SJCRH30 (cell line): ENCODE data around the gene NCOA1. TPM values are rescaled to one million over a fixed set of nuclear protein-coding genes. Genes with fewer than 3 reads are reported as not detected.
A peak's percentile ranks its signal among the peaks of the same experiment; 100 is the strongest.

Experiments
- DNase-seq, 2 experiments: peaks; one replicate each; pipeline ENCODE4 v3.0.0-alpha.2; 2015 to 2020
- H3K27ac ChIP-seq: fragments of 250-450 bp; sonication (Bioruptor Pico); 2 replicates; pipeline ENCODE4 v1.5.1; 2020; ENCODE audit warnings: mild to moderate bottlenecking, moderate library complexity
- H3K27me3 ChIP-seq: fragments of 250-450 bp; sonication (Bioruptor Pico); 2 replicates; pipeline ENCODE4 v1.5.1; 2020; ENCODE audit warnings: mild to moderate bottlenecking, moderate library complexity
- H3K36me3 ChIP-seq: fragments of 250-450 bp; sonication (Bioruptor Pico); 2 replicates; pipeline ENCODE4 v1.5.1; 2020; ENCODE audit warnings: mild to moderate bottlenecking, moderate library complexity
- H3K4me1 ChIP-seq: fragments of 250-450 bp; sonication (Bioruptor Pico); 2 replicates; pipeline ENCODE4 v1.5.1; 2020; ENCODE audit warnings: mild to moderate bottlenecking, moderate library complexity
- H3K4me3 ChIP-seq: fragments of 250-450 bp; sonication (Bioruptor Pico); 2 replicates; pipeline ENCODE4 v1.5.1; 2020; ENCODE audit warnings: mild to moderate bottlenecking, moderate library complexity
- H3K9me3 ChIP-seq: fragments of 250-450 bp; sonication (Bioruptor Pico); replicated peaks from 2 replicates; pipeline ENCODE4 v1.5.1; 2020; ENCODE audit warnings: mild to moderate bottlenecking, moderate library complexity
- total RNA-seq: library from RNA; depleted of rRNA; stranded (reverse); fragments of >200 nt; shearing (Covaris generic); gene quantifications from 2 replicates; pipeline ENCODE4 v1.2.3, GENCODE V29; 2014

NCOA1 gene
- total RNA-seq, 1 experiment from 2014 or later, result 121 TPM

GRCh38 chr2:24617424-24617823 lies 126.4 kb downstream of the NCOA1 start:
- H3K36me3 ChIP-seq, result no peaks in the 10 kb centered on the region; the same call in none of the 2 replicates
- peak overlapping the region; percentile 7; the same call in 1 of the 2 replicates for H3K4me3 ChIP-seq
- peak overlapping the region; percentile 65 for H3K27ac ChIP-seq
- peak; percentile 63 to 92 for DNase-seq
- peaks cover 37% of the 10 kb centered on the region for H3K4me1 ChIP-seq
- H3K9me3 ChIP-seq, result no peaks in the 10 kb centered on the region
- no peaks in the 10 kb centered on the region for H3K27me3 ChIP-seq

GRCh38 chr2:24618144-24618543 lies 127.1 kb downstream of the NCOA1 start:
- peak in 1 of 2 experiments; percentile 36 for DNase-seq
- Histone ChIP-seq H3K36me3 (peaks cover under 1% of the 10 kb centered on the region), H3K9me3 (no peaks in the 10 kb centered on the region), H3K27ac (peak overlapping the region; percentile 65; the same call in 1 of the 2 replicates), H3K4me3 (no peak overlapping the region), H3K27me3 (no peaks in the 10 kb centered on the region), H3K4me1 (peaks cover 43% of the 10 kb centered on the region)

DNA sequence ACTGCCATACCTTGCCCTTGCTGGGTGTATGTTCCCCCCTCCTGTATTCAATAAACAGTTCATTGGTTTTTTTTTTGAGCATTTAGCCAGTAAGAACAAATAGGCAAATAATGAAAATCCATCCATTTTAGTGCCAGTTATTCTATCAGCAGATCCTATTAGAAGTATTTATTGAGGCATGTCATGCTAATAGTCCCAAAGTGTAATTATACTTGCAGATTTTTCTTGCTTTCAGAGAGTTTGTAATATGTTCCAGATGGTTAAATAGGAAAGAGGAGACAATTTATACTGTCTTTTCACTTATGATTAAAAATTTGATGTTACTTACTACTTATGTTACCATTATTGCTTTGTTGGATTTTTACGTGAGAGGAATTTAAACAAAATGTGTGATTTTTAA lies 127.6 kb downstream of the NCOA1 start:
- no peaks in the 10 kb centered on the region for H3K27me3 ChIP-seq
- no peak for DNase-seq
- H3K36me3 ChIP-seq, result peaks cover 2% of the 10 kb centered on the region
- no peaks in the 10 kb centered on the region for H3K9me3 ChIP-seq
- no peak overlapping the region for H3K27ac ChIP-seq
- peaks cover 45% of the 10 kb centered on the region for H3K4me1 ChIP-seq
- no peak overlapping the region for H3K4me3 ChIP-seq

DNA sequence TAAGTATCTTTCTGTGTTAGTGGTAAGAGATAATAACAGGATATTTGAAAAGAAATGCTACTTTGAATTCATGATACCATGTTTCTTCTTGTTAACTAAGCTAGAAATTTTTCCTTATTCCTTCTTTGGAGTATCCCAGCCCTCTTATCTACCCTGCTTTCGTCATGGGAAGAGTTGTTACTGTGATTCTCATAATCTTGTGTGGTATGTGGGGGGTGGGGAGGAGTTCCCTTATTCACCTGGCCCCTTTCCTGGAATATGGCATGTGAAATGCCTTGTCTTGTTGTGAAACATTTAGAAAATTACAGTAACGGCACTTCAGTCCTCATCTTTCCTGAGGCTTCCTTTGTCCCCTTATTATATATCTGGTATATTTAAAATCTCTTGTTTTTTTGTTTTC lies 129.9 kb downstream of the NCOA1 start:
- peaks cover 2% of the 10 kb centered on the region; the same call in 1 of the 2 replicates for H3K36me3 ChIP-seq
- H3K27ac ChIP-seq, result no peak overlapping the region
- H3K9me3 ChIP-seq, result no peaks in the 10 kb centered on the region
- no peak for DNase-seq
- no peak overlapping the region for H3K4me3 ChIP-seq
- no peaks in the 10 kb centered on the region for H3K27me3 ChIP-seq
- H3K4me1 ChIP-seq, result peaks cover 38% of the 10 kb centered on the region

- Histone ChIP-seq H3K4me3 (no peak overlapping the region), H3K36me3 (peaks cover 2% of the 10 kb centered on the region; the same call in 1 of the 2 replicates), H3K9me3 (no peaks in the 10 kb centered on the region), H3K4me1 (peaks cover 29% of the 10 kb centered on the region), H3K27ac (no peak overlapping the region), H3K27me3 (no peaks in the 10 kb centered on the region)
- DNase-seq, result no peak
Measured at GRCh38 chr2:24621779-24622538, 130.9 kb downstream of the NCOA1 start.

GRCh38 chr2:24623535-24623934 lies 132.5 kb downstream of the NCOA1 start:
- Histone ChIP-seq H3K27me3 (no peaks in the 10 kb centered on the region), H3K9me3 (no peaks in the 10 kb centered on the region; the same call in 1 of the 2 replicates), H3K36me3 (peaks cover 2% of the 10 kb centered on the region), H3K4me3 (no peak overlapping the region), H3K4me1 (peaks cover 13% of the 10 kb centered on the region), H3K27ac (no peak overlapping the region)
- DNase-seq, result no peak

- H3K36me3 ChIP-seq, result peaks cover 2% of the 10 kb centered on the region
- DNase-seq, result no peak
- H3K4me1 ChIP-seq, result peaks cover 9% of the 10 kb centered on the region
- no peaks in the 10 kb centered on the region; the same call in 1 of the 2 replicates for H3K9me3 ChIP-seq
- no peak overlapping the region for H3K27ac ChIP-seq
- no peaks in the 10 kb centered on the region for H3K27me3 ChIP-seq
- no peak overlapping the region for H3K4me3 ChIP-seq
Measured at GRCh38 chr2:24625728-24626127, 134.7 kb downstream of the NCOA1 start.

- DNase-seq, result no peak
- peaks cover 9% of the 10 kb centered on the region for H3K4me1 ChIP-seq
- H3K27ac ChIP-seq, result no peak overlapping the region
- H3K27me3 ChIP-seq, result no peaks in the 10 kb centered on the region
- H3K36me3 ChIP-seq, result peaks cover 2% of the 10 kb centered on the region
- H3K4me3 ChIP-seq, result no peak overlapping the region
- no peaks in the 10 kb centered on the region; the same call in 1 of the 2 replicates for H3K9me3 ChIP-seq
Measured at GRCh38 chr2:24626131-24626530, 135.1 kb downstream of the NCOA1 start.

- H3K4me3 ChIP-seq, result no peak overlapping the region
- H3K36me3 ChIP-seq, result no peaks in the 10 kb centered on the region; the same call in 1 of the 2 replicates
- no peak overlapping the region for H3K27ac ChIP-seq
- H3K9me3 ChIP-seq, result no peaks in the 10 kb centered on the region; the same call in 1 of the 2 replicates
- no peaks in the 10 kb centered on the region for H3K27me3 ChIP-seq
- DNase-seq, result no peak
- H3K4me1 ChIP-seq, result no peaks in the 10 kb centered on the region
Measured at GRCh38 chr2:24628746-24629145, 137.7 kb downstream of the NCOA1 start.

- no peak overlapping the region for H3K4me3 ChIP-seq
- no peaks in the 10 kb centered on the region; the same call in 1 of the 2 replicates for H3K36me3 ChIP-seq
- no peak for DNase-seq
- no peaks in the 10 kb centered on the region for H3K4me1 ChIP-seq
- H3K27me3 ChIP-seq, result no peaks in the 10 kb centered on the region
- no peak overlapping the region for H3K27ac ChIP-seq
- H3K9me3 ChIP-seq, result no peaks in the 10 kb centered on the region; the same call in 1 of the 2 replicates
Measured at GRCh38 chr2:24632172-24632571, 141.1 kb downstream of the NCOA1 start.

GRCh38 chr2:24635181-24635580 lies 144.1 kb downstream of the NCOA1 start:
- H3K9me3 ChIP-seq, result peaks cover 6% of the 10 kb centered on the region
- no peak overlapping the region for H3K27ac ChIP-seq
- no peaks in the 10 kb centered on the region for H3K4me1 ChIP-seq
- DNase-seq, result no peak
- H3K4me3 ChIP-seq, result no peak overlapping the region
- H3K36me3 ChIP-seq, result peaks cover 3% of the 10 kb centered on the region; the same call in 1 of the 2 replicates
- no peaks in the 10 kb centered on the region for H3K27me3 ChIP-seq

DNA sequence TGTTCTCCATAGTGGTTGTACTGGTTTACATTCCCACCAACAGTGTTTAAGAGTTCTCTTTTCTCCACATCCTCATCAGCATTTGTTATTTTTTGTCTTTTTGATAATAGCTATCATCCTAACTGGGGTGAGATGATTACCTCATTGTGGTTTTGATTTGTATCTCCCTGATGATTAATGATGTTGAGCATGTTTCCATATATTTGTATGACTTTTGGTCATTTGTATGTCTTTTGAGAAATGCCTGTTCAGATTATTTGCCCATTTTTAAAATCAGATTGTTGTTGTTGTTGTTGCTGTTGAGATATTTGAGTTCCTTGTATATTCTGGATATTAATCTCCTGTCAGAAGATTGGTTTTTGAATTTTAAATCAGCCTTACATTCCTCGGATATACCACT lies 147.5 kb downstream of the NCOA1 start:
- no peak overlapping the region for H3K4me3 ChIP-seq
- H3K4me1 ChIP-seq, result no peaks in the 10 kb centered on the region
- no peak for DNase-seq
- H3K36me3 ChIP-seq, result peaks cover 9% of the 10 kb centered on the region
- peaks cover 6% of the 10 kb centered on the region for H3K9me3 ChIP-seq
- H3K27ac ChIP-seq, result no peak overlapping the region
- no peaks in the 10 kb centered on the region for H3K27me3 ChIP-seq

GRCh38 chr2:24642351-24642750 lies 151.3 kb downstream of the NCOA1 start:
- no peaks in the 10 kb centered on the region for H3K27me3 ChIP-seq
- H3K27ac ChIP-seq, result no peak overlapping the region
- peaks cover 6% of the 10 kb centered on the region for H3K9me3 ChIP-seq
- DNase-seq, result no peak
- H3K36me3 ChIP-seq, result peaks cover 14% of the 10 kb centered on the region
- no peaks in the 10 kb centered on the region for H3K4me1 ChIP-seq
- no peak overlapping the region for H3K4me3 ChIP-seq

GRCh38 chr2:24643051-24643450 lies 152.0 kb downstream of the NCOA1 start:
- H3K36me3 ChIP-seq, result peaks cover 11% of the 10 kb centered on the region
- H3K27me3 ChIP-seq, result no peaks in the 10 kb centered on the region
- no peak overlapping the region for H3K4me3 ChIP-seq
- DNase-seq, result no peak
- no peaks in the 10 kb centered on the region for H3K4me1 ChIP-seq
- H3K27ac ChIP-seq, result no peak overlapping the region
- peaks cover 6% of the 10 kb centered on the region for H3K9me3 ChIP-seq

DNA sequence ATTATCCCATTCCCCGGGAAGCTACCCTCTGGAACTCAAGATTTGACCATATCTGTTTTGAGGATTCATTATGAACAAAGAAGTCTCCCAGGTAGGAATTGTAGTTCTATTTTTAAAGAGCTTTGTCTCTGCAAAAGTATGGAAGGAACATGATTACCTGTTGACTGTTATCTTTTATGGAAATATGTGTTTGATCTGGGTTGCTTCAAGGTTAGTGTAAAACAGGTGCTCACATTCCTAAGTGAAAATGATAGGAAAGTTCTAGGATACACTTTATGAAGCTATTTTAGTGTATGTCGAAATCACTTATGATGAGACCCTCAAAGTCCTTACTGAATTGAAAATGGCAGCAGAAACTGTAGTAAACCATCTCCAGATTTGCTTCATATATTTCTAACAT lies 153.0 kb downstream of the NCOA1 start:
- Histone ChIP-seq H3K36me3 (peaks cover 13% of the 10 kb centered on the region), H3K27me3 (no peaks in the 10 kb centered on the region), H3K4me3 (no peak overlapping the region), H3K27ac (no peak overlapping the region), H3K4me1 (no peaks in the 10 kb centered on the region), H3K9me3 (no peaks in the 10 kb centered on the region; the same call in 1 of the 2 replicates)
- no peak for DNase-seq
